Left cardiac atrium (tissue), 4 donors: ENCODE data around the gene ZFPM1. TPM values are rescaled to one million over a fixed set of nuclear protein-coding genes. Genes with fewer than 3 reads are reported as not detected.

Experiments
- ATAC-seq, 2 donors: fragments of 200-7000 bp; cut with Tn5 transposase; one replicate each; pipeline ENCODE4 v1.9.1; 2020; ENCODE audit warnings: mild to moderate bottlenecking in 2 of 2, moderate library complexity in 2 of 2
- DNase-seq: peaks from one replicate; pipeline ENCODE4 v3.0.0-alpha.2; 2020
- intact Hi-C, 2 donors: fragments of 100-400 bp; cut with DNase I; formaldehyde crosslinking; loops; one replicate each; pipeline versions ENCODE4 v1.14.1 to v1.15.1; 2022 to 2023
- total RNA-seq, 2 donors: library from RNA; stranded (reverse); fragmentation: NEBNext Ultra II Directional; extraction: Animal tissue kit (Norgen Biotek cat#: 25700); gene quantifications; one replicate each; pipeline ENCODE4 v1.2.1, GENCODE V29; 2021
- donor health status: DM: no; HTN: yes; CAD: no.
- donor health status: DM: no; HTN: yes; CAD: no; lungs with severe emphysema.
- donor health status: DM: yes; HTN: yes; CAD: no.
- donor health status: Dilated cardiomyopathy.

The ZFPM1 gene
- total RNA-seq, 2 donors from 2014 or later, result 7.0 to 11.5 TPM

- intact Hi-C loops, result no loop called here
- ATAC-seq (no peak), DNase-seq (no peak)
Observed at GRCh38 chr16:88415713-88416323, 37.3 kb upstream of the ZFPM1 start.

DNA sequence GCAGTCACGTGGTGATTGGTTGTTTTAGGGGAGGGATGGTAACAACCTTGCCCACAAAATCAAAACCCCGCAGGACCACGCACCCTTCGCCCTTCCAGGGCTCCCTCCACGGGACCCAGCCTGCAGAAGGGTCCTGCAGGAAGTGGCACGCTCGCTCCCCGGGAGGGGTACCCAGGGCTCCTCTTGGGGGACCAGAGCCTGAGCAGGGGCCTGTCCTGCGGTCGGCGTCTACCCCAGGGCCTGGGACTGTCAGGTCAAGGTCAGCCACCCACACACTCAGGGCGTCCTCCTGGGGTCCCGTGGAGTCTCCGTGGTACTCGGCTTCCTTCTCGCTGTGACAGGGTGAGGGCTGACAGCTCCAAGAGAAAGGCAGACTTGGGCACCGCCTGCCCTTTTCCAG is 36.4 kb upstream of the ZFPM1 start:
- no peak for DNase-seq
- ATAC-seq, result no peak
- intact Hi-C loops, result no loop called here

- intact Hi-C loops, result no loop called here
- DNase-seq (no peak), ATAC-seq (no peak)
Observed at GRCh38 chr16:88417684-88418476, 35.2 kb upstream of the ZFPM1 start.

- DNase-seq (no peak), ATAC-seq (no peak)
- intact Hi-C loops, result no loop called here
Observed at GRCh38 chr16:88418869-88419268, 34.2 kb upstream of the ZFPM1 start.

- no peak for DNase-seq
- no peak for ATAC-seq
- intact Hi-C loops, result no loop called here
Observed at GRCh38 chr16:88419790-88420189, 33.3 kb upstream of the ZFPM1 start.

GRCh38 chr16:88420496-88420895 is 32.6 kb upstream of the ZFPM1 start:
- DNase-seq, result no peak
- intact Hi-C loops, result no loop called here
- ATAC-seq, result no peak

DNA sequence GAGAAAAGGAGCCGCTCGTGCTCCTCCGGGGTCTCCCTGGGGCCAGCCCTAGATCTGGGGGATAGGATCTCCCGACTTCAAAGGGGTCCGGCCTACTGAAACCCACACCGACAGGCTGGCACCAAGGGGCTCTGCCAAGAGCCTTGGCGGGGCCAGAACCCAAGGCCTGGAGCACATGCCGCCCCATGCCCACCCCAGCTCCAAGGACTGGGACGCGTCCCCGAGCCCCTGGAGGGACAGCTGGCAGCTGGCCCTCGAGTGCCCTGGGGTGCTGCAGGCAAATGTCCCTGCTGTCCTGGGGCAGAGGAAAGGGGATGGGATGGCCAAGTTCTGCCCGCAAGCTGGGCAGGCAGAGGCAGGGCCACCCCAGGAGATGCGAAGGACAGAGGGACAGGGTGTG is 31.8 kb upstream of the ZFPM1 start:
- intact Hi-C loops, result no loop called here
- ATAC-seq, result no peak
- no peak for DNase-seq

- DNase-seq (no peak), ATAC-seq (no peak)
- intact Hi-C loops, result no loop called here
Observed at GRCh38 chr16:88421871-88422433, 31.1 kb upstream of the ZFPM1 start.

- intact Hi-C loops, result no loop called here
- ATAC-seq (no peak), DNase-seq (no peak)
Observed at GRCh38 chr16:88422733-88423447, 30.2 kb upstream of the ZFPM1 start.

DNA sequence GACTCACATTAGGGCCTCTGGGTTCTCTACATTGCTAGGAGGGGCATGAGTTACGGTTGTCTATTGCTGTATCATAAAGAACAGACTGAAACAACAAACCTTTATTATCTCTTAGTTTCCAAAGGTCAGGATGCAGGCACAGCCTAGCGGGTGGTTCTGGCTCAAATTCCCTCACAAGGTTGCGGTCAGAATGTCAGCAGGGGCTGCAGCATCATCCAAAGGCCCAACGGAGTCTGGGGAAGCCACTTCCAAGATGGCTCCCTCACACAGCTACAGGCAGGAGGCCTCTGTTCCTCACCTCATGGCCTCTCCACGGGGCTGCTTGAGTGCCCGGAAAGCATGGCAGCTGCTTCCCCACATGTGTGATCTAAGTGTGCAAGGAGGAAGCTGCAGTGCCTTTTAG is 29.6 kb upstream of the ZFPM1 start:
- ATAC-seq (no peak), DNase-seq (no peak)
- intact Hi-C loops, result no loop called here

- intact Hi-C loops, result no loop called here
- ATAC-seq (peak in 1 of 2 donors; percentile 22), DNase-seq (no peak)
Observed at GRCh38 chr16:88424587-88425235, 28.4 kb upstream of the ZFPM1 start.

DNA sequence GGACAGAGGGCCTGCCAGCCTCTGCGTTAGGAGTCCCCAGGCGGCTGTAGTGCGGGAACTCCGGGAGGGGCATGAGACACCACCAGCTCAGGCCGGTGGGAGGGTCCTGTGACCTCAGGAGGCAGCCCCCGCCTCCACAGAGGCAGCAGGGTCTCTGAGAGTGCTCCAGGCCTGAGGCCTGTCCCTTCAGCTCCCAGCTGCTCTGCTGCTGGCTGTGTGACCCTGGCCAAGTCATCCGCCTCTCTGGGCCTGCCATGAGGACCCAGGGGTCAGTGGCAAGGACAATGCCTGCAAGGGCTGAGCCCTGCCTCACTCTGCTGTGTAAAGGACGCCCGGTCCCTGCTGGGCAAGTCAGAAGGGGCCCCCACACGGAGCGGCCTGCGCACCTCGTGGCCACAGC is 27.1 kb upstream of the ZFPM1 start:
- intact Hi-C loops, result no loop called here
- ATAC-seq, result no peak

GRCh38 chr16:88427376-88427775 is 25.7 kb upstream of the ZFPM1 start:
- ATAC-seq (no peak), DNase-seq (no peak)
- intact Hi-C loops, result no loop called here

More for the DNA sequence above, 27.1 kb upstream of the ZFPM1 start:
- no peak for DNase-seq

DNA sequence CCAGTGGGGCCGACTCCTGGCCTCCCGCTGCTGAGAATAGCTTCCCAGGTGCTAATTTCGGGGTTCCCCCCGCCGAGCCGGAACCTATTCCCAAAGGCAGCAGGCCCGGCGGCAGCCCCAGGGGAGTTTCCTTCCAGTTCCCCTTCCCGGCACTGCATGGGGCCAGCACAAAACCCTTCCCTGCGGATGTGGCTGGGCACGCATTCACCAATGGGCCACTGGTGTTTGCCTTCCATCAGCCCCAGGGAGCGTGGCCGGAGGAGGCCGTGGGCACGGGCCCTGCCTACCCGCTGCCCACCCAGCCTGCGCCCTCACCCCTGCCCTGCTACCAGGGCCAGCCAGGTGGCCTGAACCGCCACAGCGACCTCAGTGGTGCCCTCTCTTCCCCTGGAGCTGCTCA is 24.9 kb upstream of the ZFPM1 start:
- ATAC-seq (no peak), DNase-seq (no peak)
- intact Hi-C loops, result no loop called here

- ATAC-seq (no peak), DNase-seq (no peak)
- intact Hi-C loops, result no loop called here
Observed at GRCh38 chr16:88428616-88429386, 24.3 kb upstream of the ZFPM1 start.

DNA sequence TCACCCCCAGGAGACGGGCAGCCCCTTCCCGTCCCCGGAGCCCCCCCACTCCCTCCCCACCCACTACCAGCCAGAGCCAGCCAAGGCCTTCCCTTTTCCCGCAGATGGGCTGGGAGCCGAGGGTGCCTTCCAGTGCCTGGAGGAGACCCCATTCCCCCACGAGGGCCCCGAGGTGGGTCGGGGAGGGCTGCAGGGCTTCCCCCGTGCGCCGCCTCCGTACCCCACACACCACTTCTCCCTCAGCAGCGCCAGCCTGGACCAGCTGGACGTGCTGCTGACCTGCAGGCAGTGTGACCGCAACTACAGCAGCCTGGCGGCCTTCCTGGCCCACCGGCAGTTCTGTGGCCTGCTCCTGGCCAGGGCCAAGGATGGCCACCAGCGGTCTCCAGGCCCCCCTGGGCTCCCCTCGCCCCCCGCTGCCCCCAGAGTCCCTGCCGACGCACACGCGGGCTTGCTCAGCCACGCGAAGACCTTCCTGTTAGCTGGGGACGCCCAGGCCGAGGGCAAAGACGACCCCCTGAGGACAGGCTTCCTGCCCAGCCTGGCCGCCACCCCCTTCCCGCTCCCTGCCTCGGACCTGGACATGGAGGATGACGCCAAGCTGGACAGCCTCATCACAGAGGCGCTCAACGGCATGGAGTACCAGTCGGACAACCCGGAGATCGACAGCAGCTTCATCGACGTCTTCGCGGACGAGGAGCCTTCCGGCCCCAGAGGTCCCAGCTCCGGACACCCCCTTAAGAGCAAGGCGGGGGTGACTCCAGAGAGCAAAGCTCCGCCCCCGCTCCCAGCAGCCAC is 23.5 kb upstream of the ZFPM1 start:
- intact Hi-C loops, result loop anchor here in 1 of 2 donors (10.0 kb wide), 1 partner anchor 445 kb away; no protein-coding TSS in a partner anchor
- ATAC-seq, result no peak
- no peak for DNase-seq

- DNase-seq, result no peak
- intact Hi-C loops, result loop anchor here in 1 of 2 donors (10.0 kb wide), 1 partner anchor 445 kb away; no protein-coding TSS in a partner anchor
- ATAC-seq, result peak; percentile 13 to 45
Observed at GRCh38 chr16:88430185-88430523, 22.9 kb upstream of the ZFPM1 start.
